GM21619 (cell line): ENCODE measurements around the gene KLK7.

Source experiments
- ATAC-seq: cut with Tn5 transposase; IDR thresholded peaks from one replicate; pipeline ENCODE4 v1.9.1; 2021; ENCODE audit not compliant: unreplicated experiment

Gene KLK7

DNA sequence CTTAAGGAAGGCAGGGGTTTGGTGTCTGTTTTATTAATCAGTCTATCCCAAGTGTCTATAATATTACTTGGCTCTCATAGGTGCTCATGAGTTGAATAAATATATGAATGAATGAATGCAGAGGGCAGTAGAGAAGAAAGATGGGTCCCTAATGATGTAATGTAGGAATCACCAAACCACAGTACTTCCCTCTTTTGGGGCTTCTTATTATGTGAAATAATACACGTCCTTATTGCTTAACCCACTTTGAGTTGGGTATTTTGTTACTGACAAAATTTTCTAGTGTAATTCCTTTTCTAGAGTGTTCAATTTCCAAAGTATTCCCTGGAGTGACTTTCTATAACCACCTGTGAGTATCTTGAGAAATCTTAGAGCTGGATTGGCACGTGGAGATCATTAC lies 44.1 kb downstream of the KLK7 start:
- no peak for ATAC-seq

- ATAC-seq: no peak
These were observed 50.1 kb downstream of the KLK7 start for GRCh38 chr19:50933640-50934039.

GRCh38 chr19:50932690-50933083 lies 51.0 kb downstream of the KLK7 start:
- no peak for ATAC-seq

DNA sequence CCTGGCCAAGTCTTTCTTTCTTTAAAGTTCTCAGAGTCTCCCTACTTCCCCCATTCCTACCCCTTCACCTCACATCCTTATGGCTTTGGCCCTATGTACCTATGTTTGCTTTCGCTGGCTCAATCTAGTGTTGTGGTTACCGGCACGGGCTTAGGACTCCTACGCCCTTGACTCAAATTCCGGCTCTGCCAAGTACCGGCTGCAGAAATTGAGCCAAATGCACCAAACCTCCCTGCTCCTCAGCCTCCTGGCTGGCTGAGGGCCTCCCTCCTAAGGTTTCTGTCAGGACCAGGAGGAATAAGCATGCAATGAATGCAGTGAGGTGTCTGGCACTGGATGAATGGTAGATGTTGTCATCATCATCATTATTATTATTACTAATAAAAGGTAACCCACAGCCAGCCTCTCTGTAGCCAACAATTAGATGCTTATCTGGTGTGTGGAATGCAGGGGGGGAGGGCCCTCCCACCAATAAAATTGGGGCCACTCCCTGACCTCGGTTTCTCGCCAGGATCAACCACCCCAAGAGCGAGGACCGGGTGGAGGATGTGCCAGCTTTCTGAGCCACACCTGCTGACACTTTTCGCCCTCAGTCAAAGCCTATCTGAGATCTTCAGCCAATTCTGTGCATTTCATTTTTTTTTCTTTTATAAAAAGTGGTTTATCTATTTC lies 51.6 kb downstream of the KLK7 start:
- ATAC-seq: no peak

- no peak for ATAC-seq
These were observed 52.7 kb downstream of the KLK7 start for GRCh38 chr19:50931023-50931422.

- no peak for ATAC-seq
These were observed 54.9 kb downstream of the KLK7 start for GRCh38 chr19:50928831-50929230.
